Putamen (tissue), 1 donor: ENCODE measurements around the gene DNAI1.
A peak's percentile ranks its signal among the peaks of the same experiment; 100 is the strongest.
"Not testable (repeated sequence)": the region's sequence is repeated elsewhere in the genome, so short reads cannot be mapped to it uniquely, and the experiment has no call there.

Experiments used
- DNase-seq: peaks from one replicate; pipeline ENCODE4 v3.0.0-alpha.2; 2016; ENCODE audit warnings: low spot score

The DNAI1 gene

DNA sequence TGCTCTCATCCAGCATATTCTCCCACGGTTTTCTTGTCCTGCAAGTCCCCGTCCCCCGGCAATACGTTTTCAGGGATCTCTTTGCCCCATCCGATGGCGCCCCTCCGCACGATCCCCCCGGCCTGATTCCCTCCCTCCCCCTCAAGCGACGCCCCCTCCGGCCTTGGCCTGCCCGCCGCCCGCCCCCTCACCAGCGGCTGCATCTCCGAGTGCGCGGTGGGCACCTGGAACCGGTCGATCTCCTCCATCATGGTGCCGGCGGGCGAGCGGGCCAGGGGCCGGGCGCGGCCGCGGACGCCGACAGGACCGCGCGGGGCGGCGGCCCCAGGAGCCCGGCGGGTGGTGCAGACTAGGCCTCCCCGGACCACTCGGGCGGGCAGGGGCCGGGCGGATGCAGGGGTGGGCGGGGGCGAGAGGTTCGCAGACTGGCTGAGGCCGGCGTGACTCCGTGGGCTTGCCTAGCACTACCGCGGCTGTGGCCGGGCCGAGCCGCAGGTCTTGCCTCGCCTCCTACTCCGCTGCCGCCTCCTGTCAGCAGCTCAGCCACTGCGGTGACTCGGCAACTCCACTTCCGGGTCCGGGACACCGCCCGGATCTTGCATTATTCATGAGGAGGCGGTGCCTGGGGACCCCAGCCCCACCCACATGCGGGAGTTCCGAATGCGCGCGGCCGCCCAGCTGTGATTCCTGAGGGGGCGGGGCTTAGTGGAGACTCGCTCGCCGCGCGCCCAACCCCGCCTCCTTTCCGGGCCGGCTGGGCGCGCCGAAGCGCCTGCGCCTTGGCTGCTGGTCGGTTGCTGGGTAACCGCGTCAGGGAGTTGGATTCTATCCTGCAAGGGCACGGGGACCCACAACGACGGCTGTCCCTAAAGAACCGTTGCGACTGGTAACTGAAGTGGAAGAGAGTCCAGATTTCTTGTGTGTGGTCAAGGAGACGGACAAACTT, at the start of gene DNAI1, which contains the start of gene FAM219A:
DNAI1 (plus strand) TSS at position 793 of the 946 bp plus-strand sequence. CDS start 201 bp downstream, outside the sequence.
FAM219A (minus strand) TSS at position 558 of the 946 bp plus-strand sequence; CDS start at position 251, 307 bp downstream.
- peak; percentile 99 for DNase-seq

DNA sequence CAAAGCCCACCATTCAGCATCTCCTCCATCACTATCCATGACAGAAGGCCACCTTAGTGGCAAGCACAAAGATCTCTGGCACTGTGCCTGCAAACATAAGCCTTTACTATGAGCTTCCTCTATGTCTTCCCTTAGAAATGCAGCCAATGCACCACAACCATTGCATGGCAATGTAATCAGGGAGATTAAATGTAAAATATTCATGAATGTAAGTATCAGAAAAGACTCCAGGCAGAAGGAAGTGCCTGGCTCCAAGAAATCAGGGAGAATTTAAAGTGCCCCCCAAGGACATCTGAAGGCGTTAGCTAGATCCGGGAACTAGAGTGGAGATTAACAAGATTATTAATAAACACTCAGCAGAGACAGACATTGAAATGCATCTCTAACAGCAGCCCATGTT, 49.5 kb upstream of the DNAI1 start:
- no peak for DNase-seq

DNA sequence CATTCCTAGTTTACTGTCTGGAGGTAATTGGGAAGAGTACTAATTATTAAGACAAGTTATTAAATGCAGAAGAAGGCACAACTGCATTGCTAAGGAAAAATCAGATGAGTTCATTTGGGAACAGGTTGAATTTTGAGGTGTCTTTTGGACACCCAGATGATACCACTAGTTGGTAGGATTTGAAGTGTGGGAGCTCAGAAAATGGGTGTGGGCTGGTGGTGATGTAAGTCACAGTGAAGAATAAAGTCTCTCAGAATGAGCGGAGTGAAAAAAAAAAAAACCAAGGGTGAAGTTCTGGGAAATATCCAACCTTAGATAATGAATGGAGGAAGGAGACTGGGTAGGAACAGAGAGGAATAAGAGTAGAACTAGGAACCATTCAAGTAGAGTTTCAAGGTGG, 46.3 kb upstream of the DNAI1 start:
- peak; percentile 38 for DNase-seq

DNA sequence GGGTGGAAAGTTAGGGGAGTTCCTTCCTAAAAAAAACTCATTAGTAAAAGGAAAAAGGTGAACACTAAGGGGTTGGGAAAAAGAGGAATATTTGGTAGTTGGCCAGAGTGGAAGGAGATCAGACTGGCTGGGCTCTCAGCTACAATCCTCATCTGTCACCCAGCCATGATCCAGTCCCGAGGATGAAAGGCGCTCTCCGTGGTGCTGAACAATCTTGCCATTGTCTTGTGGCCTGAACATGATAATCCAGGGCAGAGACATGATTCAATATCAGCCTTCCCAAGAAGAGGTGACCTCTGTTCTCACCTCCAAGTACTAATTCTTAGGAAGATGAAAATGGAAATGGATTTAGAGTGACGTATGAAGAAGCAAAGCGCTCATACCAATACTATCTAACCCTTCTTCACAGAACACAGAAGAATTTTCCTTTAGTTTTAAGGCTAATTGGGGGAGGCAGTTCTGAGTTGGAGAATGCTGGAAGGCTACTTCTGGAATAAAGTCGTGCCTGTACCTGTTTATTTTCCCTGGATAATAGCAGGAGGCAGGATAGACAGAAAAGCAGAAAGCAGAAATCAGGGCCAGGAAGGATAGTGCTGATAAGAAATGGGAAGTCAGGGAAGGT, 45.3 kb upstream of the DNAI1 start:
- peak; percentile 36 for DNase-seq

DNA sequence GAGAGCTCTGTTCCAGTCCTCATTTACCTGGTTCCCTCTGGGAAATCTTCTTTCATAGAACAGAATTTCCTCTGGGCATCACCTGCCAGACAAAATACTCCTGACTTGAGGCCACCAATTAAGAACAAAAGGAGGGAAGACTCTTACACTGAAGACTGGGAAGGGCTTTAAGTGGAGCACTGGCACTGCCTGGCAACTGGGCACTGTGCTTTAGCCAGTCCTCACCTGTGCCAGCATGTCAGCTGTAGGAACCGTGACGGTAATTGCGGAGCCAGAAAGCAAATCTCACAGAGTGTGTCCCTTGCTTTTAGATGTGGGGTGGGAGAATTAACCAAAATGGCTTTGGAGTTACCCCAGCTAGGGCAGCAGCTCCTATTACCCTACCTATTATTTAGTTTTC, 40.9 kb upstream of the DNAI1 start:
- no peak for DNase-seq

DNA sequence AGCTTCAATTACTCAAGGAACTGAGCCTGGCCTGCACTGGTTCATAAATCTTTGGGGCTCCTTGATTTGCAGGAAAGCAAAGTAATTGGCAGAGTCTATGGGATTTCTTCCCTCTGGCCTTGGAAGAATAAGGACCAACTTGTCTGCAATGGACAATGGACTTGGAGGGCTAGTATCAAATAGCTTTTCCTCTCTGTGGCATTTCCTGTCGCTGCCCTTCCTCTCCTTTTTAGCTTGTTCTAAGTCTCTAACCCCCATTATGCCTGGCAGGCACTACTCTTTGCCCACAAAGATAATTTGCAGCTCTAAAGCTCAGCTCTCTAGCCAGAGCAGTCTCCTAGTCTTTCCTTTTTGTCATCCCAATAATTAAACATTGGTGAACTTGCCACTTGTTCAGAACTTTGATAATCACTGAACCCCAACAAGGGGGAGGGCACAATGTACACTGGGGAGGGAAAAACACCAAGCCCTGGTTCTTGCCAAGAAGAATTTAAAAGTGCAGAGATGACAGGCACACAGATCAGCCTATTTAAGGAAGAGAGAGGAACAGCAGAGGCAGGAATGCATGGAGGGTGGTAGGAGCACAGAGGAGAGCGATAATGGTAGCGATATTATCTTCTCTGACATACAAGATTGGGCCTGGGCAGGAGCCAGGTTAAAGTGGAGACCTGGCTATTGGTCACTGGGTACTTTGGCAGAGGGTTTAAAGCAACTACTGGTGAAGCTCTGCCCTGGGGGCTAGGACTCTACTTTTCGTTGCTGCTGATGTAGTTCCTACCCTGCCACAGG, 38.7 kb upstream of the DNAI1 start:
- DNase-seq: no peak

DNA sequence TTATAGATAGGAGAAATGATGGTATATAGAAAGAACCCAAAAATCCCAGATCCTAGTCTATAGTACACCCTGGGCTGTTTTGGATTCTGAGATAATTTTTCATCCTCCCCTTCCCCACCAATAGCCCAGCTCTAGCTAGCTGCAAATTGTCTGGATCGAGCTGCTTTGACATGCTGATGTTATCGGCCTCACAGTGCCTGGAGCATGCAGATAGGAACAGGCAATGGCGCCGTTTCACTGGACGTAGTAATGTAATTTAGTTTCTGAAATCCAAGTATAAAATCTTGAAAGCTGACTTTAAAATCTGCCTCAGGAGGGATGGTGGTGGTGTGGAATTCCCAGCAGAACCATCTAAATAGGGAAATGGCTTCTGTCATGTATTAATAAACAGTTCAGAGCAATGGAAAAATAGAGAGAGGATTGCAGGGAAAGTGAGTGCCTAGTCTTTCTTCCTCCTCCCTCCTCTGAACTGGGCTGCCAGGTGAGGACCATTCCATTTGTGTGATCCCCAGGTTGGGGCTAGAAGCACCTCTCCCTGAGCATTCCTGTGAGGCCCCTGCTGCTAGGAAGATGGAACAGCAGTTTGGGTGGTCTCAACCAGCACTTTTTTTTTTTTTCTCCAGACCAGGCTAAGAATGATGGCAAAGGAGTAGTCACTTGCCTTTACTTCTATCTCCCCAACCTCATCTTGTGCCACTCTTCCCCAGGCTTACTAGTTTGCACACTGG, 32.1 kb upstream of the DNAI1 start:
- DNase-seq: no peak

DNA sequence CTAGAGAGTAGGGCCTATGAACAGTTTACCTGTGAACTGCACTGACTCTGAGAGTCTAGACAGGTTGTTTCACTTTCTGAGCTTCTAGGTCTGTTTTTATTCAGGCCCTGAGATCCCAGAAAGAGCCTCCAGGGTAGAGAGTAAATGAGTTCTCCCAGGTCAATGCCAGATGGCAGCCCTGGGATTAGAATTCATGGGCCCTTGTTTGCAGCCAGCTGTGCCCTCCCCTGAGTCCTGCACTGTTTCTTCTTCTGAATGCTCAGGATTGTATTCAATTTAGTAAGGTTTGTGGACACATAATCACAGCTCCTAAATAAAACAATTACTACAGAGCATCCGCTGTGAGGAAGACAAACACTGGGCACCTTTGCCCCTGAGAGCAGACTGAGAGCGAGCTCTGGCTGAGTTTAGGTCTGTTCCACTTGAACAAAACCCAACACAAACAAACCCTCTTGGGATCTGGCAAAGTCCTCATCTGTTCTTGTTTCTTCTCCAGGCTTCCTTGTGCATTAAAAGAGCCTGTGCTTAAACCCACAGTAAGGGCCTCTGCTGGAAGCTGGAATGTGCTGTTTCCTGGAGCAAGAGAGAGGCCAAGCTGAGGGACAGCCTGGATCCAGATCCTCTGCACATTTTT, 30.2 kb upstream of the DNAI1 start:
- DNase-seq: peak; percentile 22

DNA sequence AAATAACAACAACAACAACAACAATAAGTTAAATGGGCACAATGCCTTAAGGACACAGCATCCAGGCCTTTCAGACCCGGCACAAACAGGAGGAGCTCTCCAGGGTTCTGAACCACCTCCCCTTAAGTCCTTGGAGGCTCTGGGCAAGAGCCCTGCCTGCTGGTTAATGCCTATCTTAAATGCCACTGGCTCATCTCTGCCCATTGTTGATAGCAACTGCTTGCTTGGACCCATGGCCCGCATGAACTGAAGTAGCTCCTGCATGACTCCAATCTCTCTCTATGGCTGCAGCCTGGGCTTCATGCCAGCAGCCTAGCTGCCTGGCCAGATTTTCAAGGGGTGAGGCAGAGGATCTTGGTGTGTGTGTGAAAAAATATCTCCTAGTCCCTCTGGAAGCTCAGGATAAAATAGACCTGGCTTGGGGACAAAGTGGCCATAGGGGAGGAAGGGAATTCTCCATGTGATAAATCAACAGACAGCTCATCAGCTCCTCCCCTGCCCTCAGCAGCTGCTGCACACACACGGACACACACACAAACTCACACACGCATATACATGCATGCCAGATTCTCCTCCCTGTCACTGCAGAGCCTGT, 27.7 kb upstream of the DNAI1 start:
- DNase-seq: no peak

DNA sequence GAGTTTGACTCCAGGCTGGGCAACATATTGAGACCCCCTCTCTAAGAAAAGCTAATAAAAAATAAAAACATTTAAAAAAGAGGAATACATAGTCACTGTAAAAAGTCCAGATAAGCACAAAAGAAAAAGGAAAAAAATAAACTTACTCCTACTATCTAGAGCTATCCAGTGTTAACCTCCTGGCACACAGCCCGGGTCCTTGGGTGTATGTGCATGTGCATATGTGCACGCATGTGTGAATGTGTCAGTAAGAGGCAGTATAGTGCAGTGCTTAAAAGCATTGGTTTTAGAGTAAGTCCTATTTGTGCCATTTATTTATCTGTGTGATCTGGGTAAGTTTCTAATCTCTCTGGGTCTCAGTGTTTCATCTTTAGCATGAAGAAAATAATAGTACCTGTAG, 26.9 kb upstream of the DNAI1 start:
- DNase-seq: no peak

DNA sequence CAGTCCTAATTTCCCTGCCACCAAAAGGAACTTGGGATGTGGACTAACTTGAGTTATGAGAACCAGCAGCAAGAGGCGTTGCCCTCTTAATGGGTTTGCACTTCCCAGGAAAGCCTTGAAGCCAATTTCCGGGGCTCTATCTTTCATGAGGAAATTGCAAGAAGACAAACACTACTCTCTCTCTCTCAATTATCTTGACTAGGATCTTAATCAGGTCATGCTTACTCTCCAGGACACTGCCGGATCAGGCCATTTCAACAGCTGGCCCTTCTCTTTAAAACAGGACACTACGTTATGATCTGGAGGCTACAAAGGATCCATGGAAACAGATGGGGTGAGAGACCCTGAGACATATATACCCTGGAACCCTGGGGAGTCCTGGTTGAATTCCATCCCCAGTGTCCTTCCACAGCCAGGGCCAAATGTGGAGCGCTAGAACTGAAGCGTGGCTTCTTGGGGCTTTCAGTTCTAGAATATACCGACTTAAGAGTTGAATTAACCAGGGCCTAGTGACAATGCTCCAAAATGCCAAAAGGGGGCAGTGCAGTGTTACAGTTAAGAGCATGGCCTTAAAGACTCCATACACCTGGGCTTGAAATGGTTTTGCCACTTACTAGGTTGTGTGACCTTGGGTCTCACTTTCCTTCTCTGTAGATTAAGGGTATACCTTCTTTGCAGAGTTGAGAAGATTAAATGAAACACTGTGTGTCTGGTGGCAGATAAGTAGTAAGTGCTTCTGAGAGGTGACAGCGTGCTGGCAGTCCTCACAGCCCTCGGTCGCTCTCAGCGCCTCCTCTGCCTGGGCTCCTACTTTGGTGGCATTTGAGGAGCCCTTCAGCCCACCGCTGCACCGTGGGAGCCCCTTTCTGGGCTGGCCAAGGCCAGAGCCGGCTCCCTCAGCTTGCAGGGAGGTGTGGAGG, 21.3 kb upstream of the DNAI1 start:
- DNase-seq: peak; percentile 67

DNA sequence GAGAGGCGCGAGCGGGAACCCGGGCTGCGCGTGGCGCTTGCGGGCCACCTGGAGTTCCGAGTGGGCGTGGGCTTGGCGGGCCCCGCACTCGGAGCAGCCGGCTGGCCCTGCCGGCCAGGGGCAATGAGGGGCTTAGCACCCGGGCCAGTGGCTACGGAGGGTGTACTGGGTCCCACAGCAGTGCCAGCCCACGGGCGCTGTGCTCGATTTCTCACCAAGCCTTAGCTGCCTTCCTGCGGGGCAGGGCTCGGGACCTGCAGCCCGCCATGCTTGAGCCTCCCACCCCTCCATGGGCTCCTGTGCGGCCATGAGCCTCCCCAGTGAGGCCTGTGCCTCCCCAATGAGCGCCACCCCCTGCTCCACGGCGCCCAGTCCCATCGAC, 20.7 kb upstream of the DNAI1 start:
- not testable (repeated sequence) for DNase-seq

DNA sequence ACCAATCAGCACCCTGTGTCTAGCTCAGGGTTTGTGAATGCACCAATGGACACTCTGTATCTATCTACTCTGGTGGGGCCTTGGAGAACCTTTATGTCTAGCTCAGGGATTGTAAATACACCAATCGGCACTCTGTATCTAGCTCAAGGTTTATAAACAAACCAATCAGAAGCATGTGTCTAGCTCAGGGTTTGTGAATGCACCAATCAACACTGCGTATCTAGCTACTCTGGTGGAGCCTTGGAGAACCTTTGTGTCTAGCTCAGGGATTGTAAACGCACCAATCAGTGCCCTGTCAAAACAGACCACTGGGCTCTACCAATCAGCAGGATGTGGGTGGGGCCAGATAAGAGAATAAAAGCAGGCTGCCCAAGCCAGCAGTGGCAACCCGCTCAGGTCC, 20.1 kb upstream of the DNAI1 start:
- not testable (repeated sequence) for DNase-seq

DNA sequence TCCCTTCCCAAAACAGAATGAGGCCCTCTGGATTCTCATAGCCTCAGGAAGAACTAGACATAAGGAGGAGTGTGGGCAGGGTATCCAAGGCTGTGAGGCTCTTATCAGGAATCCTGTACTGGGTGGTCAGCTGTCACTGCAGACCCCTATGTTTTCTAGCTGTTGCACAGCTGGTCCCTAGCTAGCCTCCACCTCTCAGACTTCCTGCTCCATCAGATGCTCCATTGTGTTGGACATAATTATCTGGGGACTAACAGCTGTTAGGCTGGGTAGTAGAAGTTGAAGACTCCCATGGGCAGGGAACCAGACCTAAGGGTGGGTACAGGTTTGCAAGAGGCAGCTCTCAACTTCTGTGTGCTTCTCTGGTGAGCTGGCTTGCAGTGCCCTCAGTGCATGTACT, 18.6 kb upstream of the DNAI1 start:
- no peak for DNase-seq

DNA sequence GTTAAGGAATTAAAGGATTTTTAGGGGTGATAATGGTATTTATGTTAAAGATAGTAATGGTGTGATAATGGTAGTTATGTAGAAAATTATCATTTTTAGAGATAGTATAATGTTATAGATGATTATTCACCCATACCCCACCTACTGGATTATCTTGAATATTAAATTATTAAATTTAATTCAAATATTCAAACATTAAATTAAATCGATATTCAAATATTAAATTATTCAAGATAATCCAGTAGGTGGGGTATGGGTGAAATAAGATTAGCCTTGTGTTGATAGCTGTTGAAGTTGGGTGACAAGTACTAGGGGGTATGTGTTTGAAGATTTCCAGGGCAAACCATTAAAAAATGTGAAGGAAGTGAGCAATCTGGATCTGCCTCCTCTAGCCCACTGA, 15.8 kb upstream of the DNAI1 start:
- DNase-seq: no peak

DNA sequence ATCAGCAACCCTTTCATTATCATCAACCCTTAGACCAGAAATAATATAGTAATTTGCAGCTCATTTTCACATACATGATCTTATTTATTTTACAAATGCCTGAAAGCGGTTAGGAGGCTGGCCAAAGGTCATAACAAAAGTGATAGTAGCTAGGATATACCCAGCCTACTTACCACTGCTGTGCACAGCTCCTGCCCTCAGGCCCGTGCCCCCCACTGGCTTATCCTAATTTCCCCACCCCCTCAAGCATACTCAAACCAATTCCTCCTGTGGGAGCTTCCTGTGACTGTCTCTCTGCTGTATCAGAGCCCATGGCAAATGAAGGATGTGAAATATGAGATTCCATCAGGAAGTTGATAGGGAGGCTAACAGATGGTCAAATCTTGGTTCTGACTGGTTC, 15.1 kb upstream of the DNAI1 start:
- DNase-seq: no peak

DNA sequence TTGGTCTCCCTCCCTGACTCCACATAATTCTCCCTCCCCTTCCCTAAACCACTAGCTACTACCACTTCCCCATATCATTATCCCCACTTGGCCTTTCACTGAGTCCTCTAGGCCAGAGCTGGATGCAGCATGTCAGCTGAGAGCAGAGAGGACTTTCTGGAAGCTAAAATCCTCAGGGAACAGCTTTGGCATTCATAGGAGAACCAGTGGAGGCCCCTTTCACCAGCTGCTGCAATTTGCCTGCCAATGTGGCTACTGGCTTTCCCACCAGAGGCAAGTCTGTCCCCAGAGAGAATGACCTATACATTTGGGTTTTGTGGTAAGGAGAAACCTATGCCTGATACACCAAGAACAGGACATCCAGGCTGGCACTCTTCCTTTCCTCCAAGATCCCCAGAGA, 14.6 kb upstream of the DNAI1 start:
- no peak for DNase-seq

DNA sequence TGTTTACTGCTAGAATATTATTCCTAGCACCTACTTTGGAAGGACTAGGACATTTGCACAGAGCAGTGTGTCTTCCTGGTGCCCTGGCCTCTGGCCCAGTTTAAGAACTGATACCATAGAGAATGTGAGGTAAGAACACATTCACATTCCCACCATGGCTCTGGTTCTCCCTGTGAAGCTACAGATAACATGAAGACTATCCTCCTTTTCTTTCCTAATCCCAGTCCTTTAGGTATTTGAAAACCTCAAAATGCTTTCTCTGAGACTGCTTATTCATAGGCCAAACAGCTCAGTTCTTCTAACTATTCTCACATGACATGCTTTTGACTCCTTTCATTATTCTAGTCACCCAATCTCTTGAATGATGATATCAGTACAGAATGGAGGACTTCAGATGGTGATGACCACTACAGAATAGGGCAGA, 12.1 kb upstream of the DNAI1 start:
- no peak for DNase-seq

DNA sequence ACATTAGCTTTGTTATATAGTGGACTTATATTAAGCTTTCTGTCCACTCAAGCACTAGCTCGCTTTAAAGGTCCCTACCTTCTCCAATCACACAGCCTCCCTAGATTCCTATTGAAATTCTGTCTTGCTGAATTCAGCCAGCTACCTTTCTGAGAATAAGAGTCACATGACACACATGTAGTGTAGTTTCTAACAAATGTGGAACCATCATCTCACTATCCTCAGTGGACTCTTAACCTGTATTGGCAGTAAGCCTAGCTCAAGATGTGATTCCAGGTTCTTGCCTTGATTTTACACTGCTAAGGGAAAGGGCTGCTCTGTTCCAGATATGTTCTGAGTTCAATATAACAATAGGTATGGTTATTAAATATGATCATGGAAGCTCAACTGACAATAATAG, 11.7 kb upstream of the DNAI1 start:
- DNase-seq: no peak

DNA sequence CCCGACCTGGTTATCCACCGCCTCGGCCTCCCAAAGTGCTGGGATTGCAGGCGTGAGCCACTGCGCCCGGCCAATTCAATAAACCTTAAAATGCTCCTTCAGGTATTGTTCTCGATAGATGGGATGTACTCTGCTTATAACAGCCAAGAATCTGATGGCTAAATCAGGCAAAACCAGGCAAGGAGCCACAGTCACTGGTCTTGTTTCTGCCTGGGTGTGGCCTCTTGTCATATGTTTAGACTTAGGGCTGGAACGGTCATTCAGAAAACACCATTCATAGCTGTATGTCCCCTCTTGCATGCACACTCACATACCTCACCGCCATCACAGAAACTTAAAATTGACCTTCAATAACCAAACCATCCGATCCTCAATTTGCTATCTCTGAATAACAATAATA, 8.0 kb upstream of the DNAI1 start:
- no peak for DNase-seq
